NCI-H1092 (cell line): ENCODE results near the gene NT5C2.

ENCODE experiments used
- DNase-seq: peaks from one replicate; lab custom pipeline; 2025; lab: John Stamatoyannopoulos, UW

NT5C2 gene

GRCh38 chr10:103123282-103124024 lies 69.6 kb downstream of the NT5C2 start:
- DNase-seq, result no peak

DNA sequence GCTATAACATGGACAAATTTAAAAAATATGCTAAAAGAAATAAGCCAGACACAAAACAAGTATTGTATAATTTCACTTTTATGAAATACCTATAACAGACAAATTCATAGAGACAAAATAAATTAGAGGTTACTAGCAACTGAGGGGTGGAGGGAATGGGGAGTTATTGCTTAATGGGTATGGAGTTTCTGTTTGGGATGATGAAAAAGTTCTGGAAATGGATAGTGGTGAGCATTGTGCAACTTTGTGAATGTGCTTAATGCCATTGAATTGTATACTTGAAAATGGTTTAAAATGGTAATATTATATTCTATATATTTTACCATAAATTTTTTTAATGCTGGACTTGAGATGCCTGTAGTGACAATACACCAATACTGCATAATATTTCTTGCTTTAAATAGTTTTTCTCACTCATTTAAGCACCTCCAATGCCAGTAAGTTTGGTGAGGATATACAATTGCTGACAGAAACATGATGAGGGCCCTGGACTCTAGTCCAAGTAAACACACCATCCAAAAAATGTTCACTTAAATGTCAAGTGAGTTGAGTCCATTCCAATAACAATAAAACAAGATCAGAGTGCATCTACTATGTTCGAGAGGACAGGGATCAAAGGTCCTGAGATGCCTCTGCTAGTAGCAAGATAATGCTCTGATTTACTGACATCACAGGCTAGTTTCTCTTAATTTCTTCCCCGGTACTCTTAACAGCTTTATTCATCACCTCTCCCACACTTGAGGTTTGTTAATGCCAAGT lies 71.9 kb downstream of the NT5C2 start:
- DNase-seq, result no peak

DNA sequence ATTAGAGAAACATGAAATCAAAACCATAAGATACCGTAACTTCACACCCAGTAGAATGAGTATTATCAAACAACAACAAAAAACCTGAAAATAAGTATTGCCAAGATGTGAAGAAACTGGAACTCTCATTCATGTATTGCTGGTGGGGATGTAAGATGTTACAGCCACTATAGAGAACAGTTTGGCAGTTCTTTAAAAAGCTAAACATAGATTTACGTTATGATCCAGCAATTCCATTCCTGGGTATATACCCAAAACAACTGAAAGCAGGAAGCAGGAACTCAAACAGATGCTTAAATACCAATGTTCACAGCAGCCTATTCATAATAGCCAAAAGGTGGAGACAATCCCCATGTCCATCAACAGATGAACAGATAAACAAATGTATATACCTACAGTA lies 72.5 kb downstream of the NT5C2 start:
- no peak for DNase-seq

GRCh38 chr10:103117247-103117646 lies 75.8 kb downstream of the NT5C2 start:
- no peak for DNase-seq

DNA sequence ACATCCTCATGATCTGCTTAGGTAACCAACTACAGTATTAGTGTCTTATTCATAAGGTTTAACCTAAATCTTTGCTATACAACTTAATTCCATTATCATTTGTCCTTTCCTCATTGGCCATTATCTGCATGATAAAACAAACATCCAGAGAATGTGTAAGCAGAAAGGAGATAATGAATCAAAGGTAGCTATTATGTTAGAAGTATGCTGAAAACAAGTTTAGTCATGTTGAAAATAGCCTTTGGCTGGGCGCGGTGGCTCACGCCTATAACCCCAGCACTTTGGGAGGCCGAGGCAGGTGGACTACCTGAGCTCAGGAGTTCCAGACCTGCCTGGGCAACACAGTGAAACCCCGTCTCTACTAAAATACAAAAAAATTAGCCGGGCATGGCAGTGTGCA lies 78.2 kb downstream of the NT5C2 start:
- DNase-seq, result no peak

- no peak for DNase-seq
These were observed 80.9 kb downstream of the NT5C2 start for GRCh38 chr10:103111918-103112877.

- no peak for DNase-seq
These were observed 81.8 kb downstream of the NT5C2 start for GRCh38 chr10:103111031-103111917.

DNA sequence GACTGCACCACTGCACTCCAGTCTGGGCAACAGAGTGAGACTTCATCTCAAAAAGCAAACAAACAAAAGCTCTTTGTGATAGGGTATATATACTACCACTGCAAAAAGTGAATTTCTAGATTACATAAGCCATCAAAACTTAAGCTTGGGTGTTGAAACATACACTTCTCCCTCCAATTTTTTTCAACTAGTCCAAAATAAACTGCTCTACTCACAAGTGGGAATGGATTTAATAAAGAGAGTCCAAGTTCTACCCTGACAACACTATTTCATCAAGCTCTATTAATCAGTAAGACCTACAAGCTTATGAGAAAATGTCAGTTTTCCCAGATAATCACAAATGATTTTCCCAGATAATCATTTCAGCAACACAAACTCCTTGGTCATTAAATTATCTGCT lies 82.7 kb downstream of the NT5C2 start:
- no peak for DNase-seq

- no peak for DNase-seq
These were observed 83.3 kb downstream of the NT5C2 start for GRCh38 chr10:103109821-103110220.

GRCh38 chr10:103106539-103106938 lies 86.5 kb downstream of the NT5C2 start:
- DNase-seq, result no peak

- no peak for DNase-seq
These were observed 87.6 kb downstream of the NT5C2 start for GRCh38 chr10:103105462-103105861.

GRCh38 chr10:103104721-103105120 lies 88.4 kb downstream of the NT5C2 start:
- no peak for DNase-seq

- no peak for DNase-seq
These were observed 89.1 kb downstream of the NT5C2 start for GRCh38 chr10:103103989-103104388.

GRCh38 chr10:103102195-103102594 lies 90.9 kb downstream of the NT5C2 start:
- DNase-seq, result no peak

GRCh38 chr10:103100620-103101019 lies 92.5 kb downstream of the NT5C2 start:
- DNase-seq, result no peak

DNA sequence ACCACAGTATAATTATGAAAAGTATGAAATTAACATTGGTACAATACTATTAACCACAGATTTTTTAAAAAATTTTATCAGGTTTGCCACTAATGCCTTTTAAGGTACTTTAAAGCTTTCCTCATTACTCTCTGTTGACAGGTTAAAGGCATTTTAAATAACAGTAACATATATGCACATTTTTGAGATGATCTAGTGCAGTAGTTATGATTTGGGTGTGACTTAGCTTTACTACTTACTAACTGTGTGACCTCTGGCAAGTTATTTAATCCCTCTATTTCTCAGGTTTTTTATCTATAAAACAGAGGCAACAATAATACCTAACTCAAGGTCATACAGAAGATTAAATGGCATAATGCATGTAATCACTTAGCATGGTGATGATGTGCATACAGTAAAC lies 94.8 kb downstream of the NT5C2 start:
- no peak for DNase-seq

- DNase-seq, result no peak
These were observed 96.9 kb downstream of the NT5C2 start for GRCh38 chr10:103096130-103096529.

- no peak for DNase-seq
These were observed 98.1 kb downstream of the NT5C2 start for GRCh38 chr10:103095005-103095404.

- no peak for DNase-seq
These were observed 102.2 kb downstream of the NT5C2 start for GRCh38 chr10:103090911-103091310.

DNA sequence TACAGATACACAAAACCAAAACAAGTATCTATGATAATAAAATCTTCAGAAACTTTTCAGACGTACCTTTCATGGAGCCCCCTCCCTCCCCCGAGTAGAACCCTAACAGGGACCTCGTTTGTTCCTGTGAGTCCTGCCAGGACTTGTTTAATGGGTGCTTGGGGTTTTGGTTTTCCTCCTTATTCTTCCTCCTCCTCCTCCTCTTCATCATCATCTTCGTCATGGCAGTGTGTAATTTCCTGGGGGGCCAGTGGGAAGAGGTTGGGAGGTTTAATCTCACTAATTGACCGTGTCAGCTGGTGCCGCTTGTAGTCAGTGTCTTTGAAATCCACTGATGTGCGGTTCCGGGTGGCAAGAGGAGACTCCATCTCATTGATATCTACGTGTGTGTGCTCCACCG lies 103.6 kb downstream of the NT5C2 start:
- no peak for DNase-seq

- no peak for DNase-seq
These were observed 106.3 kb downstream of the NT5C2 start for GRCh38 chr10:103086799-103087198.
